ENCODE measurements around the gene WASHC4.
"Not testable (repeated sequence)": the region's sequence is repeated elsewhere in the genome, so short reads cannot be mapped to it uniquely, and the experiment has no call there.

Gene WASHC4

GRCh38 chr12:105168006-105168405, 60.5 kb downstream of the WASHC4 start:
- no peak for DNase-seq (ENCODE audit: low read depth)

- no peak for DNase-seq (ENCODE audit: low read depth)
Measured at GRCh38 chr12:105170139-105170538, 62.6 kb downstream of the WASHC4 start.

GRCh38 chr12:105171691-105172436, 64.3 kb downstream of the WASHC4 start:
- DNase-seq (ENCODE audit: low read depth), result no peak

DNA sequence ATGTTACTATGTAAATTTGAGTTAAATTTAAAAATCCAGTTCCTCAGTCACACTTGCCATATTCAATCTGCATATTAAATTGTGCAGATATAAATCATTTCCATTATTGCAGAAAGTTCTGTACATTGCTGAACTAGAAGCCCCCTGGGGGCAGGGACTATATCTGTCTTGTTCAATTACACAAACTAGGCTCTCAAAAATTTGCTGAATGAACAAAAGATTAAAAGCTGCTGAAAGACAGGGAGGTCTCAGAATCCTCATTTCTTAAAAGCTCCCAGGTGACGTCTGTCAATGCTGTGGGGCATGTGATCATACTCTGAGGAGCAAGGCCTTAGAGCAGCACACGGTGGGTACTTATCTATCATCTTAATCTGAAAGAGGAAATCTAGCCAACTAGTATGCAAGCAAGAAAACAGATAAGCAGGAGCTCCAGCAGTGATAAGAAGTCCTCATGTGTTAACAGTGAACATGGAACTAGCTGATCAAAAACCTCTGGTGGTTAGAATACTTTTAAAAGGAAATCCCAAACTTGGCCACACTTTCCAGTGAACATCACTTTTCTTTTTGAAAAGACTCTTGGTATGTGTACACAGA, 68.0 kb downstream of the WASHC4 start:
- DNase-seq (ENCODE audit: low read depth), result no peak

DNA sequence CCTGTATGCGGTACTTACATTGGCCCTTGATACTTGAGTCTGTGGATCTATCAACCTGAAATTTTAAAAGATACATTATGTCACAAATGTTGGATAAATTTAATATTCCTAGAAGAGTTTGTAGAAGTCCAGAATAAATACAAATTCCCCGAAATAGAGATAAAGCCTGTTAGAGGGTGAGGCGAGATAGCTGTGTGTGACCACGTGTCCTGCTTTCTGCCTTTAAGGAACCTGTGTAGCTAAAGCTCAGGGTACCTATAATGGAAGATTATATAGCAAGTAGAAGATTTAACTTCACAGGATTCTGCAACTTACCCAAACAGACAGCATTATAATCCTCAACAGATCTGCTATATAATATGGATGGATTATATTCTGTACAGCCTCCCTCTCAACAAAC, 69.7 kb downstream of the WASHC4 start:
- DNase-seq (ENCODE audit: low read depth), result no peak

DNA sequence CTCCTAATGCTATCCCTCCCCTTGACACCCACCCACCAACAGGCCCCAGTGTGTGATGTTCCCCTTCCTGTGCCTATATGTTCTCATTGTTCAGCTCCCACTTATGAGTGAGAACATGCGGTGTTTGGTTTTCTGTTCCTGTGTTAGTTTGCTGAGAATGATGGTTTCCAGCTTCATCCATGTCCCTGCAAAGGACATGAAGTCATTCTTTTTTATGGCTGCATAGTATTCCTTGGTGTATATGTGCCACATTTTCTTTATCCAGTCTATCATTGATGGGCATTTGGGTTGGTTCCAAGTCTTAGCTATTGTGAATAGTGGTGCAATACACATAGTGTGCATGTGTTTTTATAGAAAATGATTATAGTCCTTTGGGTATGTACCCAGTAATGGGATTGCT, 71.6 kb downstream of the WASHC4 start:
- not testable (repeated sequence) for DNase-seq (ENCODE audit: low read depth)

- not testable (repeated sequence) for DNase-seq (ENCODE audit: low read depth)
Measured at GRCh38 chr12:105183406-105183805, 75.9 kb downstream of the WASHC4 start.

DNA sequence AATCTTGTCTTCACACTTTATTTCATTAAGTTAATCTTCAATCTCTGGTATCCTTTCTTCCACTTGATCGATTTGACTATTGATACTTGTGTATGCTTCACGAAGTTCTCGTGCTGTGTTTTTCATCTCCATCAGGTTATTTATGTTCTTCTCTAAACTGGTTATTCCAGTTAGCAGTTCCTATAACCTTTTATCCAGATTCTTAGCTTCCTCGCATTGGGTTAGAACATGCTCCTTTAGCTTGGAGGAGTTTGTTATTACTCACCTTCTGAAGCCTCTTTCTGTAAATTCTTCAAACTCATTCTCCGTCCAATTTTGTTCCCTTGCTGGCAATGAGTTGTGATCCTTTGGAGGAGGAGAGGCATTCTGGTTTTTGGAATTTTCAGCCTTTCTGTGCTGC, 76.4 kb downstream of the WASHC4 start:
- not testable (repeated sequence) for DNase-seq (ENCODE audit: low read depth)

DNA sequence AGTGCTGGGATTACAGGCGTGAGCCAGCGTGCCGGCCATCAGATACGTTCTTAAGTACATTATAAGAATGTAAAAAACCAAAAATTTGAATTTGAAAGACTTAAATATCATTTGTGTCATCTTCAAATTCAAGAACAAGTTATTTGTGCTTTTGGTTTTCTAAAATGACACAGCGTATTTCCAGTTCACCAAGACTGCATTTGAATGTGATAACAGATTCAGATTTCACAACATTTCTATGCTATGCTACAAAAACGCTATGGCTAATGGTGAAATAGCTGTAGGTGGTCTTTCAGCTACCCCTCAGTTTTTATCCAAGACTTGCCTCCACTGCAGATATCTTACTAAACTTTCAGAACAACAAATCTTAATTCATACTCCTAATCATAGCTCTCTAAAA, 81.8 kb downstream of the WASHC4 start:
- DNase-seq (ENCODE audit: low read depth), result no peak

GRCh38 chr12:105190530-105190929, 83.0 kb downstream of the WASHC4 start:
- DNase-seq (ENCODE audit: low read depth), result no peak

GRCh38 chr12:105192624-105193225, 85.2 kb downstream of the WASHC4 start:
- no peak for DNase-seq (ENCODE audit: low read depth)

DNA sequence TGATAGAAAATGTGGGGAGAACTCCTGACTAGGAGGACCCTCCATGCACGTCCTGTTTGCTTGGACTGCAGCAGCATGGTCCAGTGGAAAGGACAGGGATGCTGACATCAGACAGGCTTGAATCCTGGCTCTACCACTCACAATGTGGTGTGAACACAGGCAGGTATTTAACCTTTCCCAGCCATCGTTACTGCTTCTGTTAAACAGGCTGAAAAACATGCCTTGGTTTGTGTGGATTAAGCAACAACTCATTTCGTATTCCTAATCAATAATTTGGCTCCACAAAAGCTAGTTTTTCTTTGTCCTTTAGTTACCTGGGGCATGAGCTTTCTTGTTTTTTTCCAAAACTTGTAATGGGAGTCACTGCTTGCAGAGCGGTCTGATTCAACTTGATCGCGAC, 87.4 kb downstream of the WASHC4 start:
- DNase-seq (ENCODE audit: low read depth), result no peak

DNA sequence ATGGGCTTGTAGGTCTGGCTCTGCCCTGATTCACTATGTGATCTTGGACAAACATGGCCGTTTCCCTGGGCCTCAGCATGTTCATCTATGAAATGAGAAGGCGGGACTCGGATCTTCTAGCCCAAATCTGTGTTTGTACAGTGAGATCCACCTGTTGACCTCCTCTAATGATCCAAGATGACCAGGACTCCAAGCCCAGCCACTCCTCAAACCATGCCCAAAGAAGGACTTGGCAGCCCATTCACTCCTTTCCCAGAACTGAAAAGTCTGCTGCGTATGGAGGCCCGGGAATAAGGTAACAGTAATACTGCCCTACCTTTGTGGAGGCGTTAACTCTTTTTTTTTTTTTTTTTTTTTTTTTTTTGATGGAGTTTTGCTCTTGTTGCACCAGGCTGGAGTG, 88.6 kb downstream of the WASHC4 start:
- no peak for DNase-seq (ENCODE audit: low read depth)

DNA sequence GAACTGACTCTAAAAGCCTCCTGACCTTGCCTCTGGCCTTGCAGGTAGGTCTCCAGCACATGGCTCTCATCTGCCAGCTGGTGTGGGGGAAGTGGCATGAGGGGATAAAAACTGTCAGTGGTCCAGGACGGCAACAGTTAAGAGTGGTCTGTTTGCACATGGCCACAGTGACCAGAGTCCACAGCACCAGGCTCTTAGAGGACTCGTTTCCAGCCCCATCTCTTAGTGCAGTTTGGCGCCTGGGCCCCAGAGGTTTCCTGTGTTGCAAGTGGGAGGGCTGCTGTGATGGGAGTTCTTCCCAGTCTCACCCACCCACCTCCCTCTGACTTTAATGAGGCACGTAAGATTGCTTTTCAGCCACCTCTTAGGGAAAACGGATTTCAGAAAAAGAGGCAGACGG, 91.4 kb downstream of the WASHC4 start:
- no peak for DNase-seq (ENCODE audit: low read depth)

DNA sequence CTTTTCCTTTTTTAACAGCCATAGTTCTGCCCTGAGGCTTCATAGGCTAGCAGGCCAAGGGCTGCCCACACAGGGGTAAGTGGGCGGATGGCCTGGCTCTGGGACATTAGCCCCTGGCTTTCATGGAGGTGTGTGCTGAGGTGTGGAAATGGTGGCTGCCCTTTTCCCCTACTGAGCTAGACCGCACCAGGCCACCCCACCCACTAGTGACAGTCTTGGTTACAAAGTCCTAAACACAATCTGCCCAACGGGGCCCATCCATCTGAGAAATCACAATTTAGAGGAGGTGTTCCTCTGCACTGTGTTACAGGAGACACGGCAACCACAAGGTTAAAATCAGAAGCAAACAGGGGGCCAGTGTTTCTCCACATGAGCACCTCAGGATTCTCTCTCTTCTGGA, 92.9 kb downstream of the WASHC4 start:
- no peak for DNase-seq (ENCODE audit: low read depth)

DNA sequence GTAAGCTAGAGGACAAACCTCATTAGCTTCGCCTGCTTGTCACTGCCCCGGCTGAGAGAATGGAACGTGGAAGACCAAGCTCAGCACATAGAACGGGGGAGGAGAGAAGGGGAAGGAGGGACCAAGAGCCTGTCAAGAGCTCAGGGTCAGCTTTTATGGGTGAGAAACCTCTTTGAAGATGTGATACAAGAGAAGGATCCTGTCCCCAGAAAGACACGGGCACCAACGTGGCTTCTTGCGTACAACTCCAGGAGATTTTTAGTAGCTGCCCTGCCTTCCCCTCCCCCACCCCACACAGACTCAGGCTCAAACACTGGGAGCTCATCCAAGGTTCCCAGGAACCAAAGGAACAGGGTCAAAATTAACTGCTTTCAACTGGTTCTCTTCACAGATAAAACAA, 93.8 kb downstream of the WASHC4 start:
- no peak for DNase-seq (ENCODE audit: low read depth)

- no peak for DNase-seq (ENCODE audit: low read depth)
Measured at GRCh38 chr12:105202202-105202601, 94.7 kb downstream of the WASHC4 start.

DNA sequence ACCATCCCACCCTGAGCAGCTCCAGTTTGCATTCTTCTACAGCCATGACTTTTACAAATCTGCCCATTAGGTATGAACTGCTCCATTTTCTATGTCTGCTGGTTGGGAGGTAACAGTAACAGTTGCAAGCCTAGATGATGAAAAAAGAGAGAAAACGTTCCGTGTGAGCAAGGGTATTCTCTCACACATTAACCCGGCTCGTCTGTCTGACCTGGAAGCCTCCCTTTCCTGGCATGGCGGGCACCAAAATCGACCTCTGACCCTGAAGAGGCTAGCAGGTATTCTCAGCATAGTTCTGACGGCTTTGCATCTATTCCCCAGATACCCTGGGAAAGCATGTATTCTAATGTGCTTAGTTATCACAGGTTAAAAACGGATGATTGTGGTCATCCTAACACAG, 96.6 kb downstream of the WASHC4 start:
- no peak for DNase-seq (ENCODE audit: low read depth)

GRCh38 chr12:105204916-105205315, 97.4 kb downstream of the WASHC4 start:
- no peak for DNase-seq (ENCODE audit: low read depth)

DNA sequence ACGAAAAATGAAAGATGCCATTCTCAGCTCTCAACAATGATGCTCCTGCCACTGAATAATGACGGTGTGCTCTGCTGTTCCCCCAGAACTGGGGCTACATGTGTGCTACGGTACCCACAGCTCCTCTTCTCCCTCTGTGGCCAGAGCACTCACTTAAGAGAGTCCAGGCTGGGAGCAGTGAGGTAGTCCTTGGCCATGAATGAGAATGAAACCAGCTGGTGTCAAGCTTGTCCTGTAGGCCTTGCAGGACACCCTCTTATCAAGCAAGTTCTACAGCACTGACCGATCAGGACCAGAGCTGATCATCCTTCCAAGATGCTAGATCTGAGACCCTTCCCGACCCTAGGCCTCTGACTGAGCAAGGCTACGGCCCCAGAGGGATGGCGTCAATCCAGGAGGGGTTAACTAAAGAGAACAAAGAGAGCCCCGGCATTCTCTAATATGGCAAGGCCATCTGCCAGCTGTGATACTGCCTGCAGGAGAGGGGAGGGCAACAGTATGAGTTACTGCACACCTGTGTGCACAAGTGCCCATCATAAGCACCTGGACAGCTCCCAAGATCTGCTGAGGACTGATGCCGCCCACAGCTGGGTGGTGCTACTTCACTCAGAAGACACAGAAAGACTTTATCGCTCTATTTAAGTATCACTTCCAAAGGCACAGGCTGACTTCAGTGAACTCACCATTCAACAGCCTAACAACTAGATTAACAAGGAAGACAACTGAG, 98.0 kb downstream of the WASHC4 start:
- DNase-seq (ENCODE audit: low read depth), result no peak

DNA sequence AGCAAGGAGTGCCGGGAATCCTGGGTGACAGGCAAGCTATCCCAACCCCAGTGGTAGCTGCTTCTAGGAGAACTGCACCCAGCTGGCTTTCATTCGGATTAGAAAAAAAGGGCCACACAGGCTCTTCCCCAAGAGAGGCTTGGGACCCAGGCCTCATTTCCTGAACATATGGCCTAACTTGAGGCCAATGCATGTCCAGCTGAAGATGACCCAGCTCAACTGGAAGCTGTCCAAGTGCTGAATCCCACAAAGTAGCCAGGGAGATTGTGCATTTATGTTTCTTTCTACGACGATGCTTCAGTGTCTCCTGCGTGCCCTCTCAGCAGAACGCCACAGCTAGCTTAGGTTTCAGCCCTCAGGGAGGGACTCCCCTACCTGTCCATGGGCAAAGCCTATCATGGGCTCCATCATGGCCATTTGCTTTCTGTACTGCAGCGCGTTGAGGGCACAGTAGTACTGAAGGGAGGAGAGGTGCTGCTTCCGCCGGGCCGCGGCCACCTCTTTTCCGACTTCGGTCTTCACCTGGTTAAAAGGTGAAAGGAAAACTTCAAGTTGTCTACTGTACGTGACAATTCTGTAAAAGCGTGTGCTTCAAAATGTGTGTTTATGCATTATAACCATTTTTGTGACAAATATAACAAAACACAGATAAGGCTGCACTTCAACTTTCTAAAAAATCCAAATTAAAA, 99.3 kb downstream of the WASHC4 start:
- no peak for DNase-seq (ENCODE audit: low read depth)

DNA sequence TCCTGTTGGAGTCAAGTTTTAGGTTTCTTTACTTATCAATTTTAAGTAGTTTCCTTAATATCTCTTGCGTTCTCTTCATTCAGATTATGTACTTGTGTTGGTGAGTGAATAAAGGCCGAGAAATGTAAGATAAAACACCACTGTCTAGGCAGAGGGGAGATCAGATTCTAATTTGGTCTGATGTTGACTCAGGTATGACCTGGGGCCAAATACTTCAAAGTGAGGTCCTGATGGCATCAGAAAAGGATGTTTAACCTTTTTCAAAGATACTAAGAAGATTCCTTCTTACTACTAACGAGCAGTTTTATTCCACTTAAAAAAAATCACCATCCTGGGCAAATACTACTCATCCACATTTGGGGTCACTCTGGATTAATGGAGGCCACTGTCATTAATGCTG, 101.6 kb downstream of the WASHC4 start:
- DNase-seq (ENCODE audit: low read depth), result no peak

Measured in activated T-cell treated with anti-CD3 and anti-CD28 coated beads for 1 hour (primary cell).